Activated CD4-positive, alpha-beta T cell treated with anti-CD3 and anti-CD28 coated beads, Interleukin-2, Interleukin-4, amounts not matched to agents 100 ng/mL and 50 ng/mL, durations not matched to agents 16 hours and 8 hours (primary cell): ENCODE data around the gene ZNF609.

ENCODE experiments used
- DNase-seq: peaks from one replicate; pipeline ENCODE4 v3.0.0-alpha.2; 2020; ENCODE audit warnings: low spot score

The ZNF609 gene

DNA sequence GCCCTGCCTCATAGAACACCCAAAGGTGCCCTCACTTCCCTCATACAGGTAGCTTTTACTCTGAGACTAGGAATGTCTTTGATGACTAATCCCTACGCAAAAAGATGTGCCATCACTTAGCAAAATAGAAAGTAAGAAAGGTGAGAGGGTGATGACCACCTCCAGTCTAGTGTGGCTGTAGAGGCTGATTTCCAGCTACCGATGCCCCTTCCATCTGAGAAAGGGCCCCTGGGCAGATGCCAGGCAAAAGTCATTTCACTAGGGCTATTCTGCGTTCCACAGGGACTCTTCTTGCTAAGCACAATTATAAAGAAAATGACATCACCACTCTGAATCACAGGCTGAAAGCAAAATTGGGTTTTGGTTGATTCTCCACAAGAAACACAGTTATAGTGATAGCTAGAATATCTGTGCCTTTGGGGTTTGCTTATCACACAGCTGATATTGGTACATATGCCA, 237.6 kb downstream of the ZNF609 start:
- peak; percentile 52 for DNase-seq

DNA sequence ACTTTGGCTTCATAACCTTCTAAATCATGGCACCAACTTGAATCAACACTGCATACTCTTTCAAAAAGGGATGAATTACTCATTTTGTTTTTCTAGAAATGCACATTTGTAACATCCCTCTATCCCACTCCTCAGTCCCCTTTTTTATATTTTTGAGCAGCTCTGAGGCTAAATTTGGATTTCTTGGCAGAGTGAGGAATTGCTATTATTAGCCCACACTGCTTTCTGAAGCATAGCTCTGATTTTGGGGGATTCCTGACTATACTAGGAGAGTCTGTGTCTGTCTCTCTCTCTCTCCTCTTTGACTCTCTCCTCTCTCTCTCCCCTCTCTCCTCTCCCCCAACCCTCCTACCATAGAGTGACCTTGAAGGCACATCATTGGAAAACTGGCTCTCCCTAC, 238.4 kb downstream of the ZNF609 start:
- no peak for DNase-seq

DNA sequence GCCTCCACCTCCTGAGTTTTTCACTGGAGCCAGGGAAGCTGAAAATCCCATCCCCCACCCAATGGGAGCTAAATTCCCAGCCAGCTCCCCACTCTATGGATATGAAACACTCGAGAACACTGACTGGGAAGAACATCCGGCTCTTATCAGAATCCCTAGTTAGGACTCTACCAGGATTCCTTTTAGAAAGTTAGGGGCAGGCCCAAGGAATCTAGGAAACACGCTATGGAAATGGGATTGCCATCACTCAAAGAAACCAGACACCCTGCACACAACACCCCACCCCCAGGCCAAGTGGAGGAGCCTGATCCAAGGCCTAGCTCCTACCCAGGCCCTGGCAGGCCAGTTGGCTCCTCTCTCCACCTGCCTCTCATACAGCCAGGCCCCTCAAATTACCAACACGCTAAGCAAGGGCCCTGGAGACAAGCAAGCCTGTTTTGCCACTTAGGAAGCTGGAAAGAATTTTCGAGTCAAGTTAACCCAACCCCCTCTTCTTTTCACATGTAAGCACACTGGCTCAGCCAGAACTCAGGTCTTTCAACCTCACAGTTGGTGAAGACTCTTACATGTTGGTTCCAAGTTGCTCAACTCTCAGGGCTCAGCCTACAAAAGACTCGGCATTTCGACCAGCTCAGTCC, 239.5 kb downstream of the ZNF609 start:
- DNase-seq, result no peak

DNA sequence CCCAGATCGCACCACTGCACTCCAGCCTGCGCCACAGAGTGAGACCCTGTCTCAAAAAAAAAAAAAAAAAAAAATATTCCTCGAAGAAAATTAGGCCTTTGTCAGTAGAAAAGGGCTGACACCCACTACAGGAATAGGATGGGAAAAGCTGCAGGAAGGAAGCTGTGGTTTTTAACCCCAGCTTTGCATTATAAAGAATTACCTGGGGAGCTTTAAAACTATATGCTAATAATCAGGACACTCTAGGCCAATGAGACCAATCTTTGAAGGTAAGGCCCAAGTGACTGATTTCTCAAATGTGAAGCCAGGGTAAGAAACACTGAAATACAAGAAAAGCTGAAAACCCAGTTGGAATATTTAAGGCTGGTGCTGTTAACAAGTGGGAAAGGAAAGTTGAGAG, 240.7 kb downstream of the ZNF609 start:
- no peak for DNase-seq

DNA sequence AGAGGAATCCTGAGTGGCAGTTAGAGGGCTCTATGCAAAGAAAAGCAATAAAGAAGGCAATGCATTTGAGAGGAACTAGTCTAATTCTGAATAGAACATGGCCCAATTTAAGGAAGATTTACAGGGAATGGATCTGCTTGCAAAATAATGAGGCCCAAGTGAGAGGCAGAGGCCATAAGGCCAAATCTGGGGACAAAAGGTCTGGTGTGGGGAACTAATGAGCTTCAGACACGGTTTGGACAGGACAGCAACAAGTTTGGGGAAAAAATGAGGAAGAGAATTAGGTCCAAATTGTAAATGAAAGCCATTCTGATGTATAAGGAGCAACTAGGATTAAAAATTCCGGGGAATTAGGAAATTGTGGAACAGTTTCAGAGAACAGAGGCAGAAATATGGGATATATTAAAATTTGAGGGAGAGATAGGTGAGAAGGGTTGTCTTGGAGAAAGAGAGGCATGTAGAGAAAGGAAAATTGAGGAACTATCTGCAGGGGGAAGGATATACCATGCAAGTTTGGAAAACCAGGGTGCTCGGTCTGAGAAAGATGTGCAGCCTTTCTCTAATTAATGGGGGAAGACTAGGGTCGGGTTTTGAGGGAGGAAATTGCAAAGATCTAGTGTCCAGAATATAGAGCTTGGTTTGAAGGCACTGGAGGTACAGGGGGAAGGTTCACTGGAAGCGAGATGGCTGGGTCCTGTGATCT, 241.3 kb downstream of the ZNF609 start:
- no peak for DNase-seq

DNA sequence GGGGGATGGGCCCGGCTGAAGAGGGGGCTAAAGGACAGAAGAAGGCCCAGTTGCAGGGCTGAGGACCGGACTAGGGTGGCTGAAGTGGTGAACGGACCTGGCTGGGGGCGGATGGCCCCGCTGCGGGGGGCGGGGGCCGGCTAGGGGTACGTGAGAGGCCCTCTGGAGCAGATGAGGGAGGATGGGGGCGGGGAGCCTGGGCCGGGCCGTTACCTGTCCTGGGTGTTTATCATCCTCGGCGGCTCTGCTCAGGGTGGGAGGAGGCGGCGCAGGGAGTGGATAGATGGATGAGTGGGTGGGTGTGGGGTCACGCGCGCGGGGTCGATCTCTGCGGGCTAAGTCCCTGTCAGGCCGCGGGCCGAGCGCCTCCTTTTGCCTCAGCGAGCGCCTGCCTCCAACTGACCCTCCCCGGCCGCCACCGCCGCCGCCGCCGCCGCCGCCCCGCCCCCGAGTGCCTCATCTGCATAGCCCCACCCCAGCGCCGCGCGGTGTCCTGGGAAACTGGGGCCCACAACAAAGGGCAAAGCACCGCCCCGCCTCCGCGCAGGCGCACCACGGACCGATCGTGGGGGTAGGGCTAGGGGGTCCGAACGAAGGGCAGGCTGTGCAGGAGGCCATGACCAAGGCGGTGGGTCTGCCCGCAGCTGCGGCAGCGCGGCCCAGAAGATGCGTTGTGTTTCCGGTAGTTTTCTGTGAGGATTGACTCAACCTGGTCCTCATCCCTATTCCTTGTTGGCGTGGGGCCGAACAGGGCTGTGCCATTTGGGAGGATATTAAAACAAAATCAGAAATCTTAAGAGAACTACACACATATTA, 242.6 kb downstream of the ZNF609 start:
- peak; percentile 96 for DNase-seq

DNA sequence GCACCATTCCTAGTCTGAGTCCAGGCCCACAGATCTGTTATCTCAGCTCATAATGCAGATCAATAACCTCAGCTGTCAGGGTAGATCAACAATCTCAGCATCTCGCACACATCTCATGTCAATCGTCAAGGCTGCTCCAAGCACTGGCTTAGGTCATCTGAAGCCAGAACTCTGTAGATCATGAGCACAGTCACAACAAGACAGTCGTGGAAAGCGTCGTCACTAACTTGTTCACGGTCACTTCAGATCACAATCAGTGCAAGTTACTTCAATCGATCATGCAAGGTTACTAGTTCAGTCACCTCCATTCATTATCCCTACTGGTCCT, 243.2 kb downstream of the ZNF609 start:
- DNase-seq, result no peak

DNA sequence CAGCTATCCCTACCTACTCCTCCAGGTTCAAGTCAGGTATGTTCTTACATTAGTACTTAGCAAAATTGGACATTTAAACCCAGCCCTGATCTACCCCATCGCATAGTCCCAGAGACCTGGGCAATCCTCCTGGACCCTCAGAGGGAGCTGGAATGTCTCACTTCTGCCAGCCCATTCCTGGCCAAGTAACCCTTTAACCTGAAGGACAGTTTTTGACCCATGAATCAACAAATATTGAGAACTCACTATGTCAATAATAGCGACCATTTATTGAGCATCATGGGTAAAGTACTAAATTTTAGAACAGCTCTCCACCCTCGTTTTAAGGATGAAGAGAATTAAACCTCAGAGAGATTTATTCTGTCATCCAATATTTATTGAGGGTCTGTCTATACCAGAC, 244.6 kb downstream of the ZNF609 start:
- DNase-seq, result no peak

DNA sequence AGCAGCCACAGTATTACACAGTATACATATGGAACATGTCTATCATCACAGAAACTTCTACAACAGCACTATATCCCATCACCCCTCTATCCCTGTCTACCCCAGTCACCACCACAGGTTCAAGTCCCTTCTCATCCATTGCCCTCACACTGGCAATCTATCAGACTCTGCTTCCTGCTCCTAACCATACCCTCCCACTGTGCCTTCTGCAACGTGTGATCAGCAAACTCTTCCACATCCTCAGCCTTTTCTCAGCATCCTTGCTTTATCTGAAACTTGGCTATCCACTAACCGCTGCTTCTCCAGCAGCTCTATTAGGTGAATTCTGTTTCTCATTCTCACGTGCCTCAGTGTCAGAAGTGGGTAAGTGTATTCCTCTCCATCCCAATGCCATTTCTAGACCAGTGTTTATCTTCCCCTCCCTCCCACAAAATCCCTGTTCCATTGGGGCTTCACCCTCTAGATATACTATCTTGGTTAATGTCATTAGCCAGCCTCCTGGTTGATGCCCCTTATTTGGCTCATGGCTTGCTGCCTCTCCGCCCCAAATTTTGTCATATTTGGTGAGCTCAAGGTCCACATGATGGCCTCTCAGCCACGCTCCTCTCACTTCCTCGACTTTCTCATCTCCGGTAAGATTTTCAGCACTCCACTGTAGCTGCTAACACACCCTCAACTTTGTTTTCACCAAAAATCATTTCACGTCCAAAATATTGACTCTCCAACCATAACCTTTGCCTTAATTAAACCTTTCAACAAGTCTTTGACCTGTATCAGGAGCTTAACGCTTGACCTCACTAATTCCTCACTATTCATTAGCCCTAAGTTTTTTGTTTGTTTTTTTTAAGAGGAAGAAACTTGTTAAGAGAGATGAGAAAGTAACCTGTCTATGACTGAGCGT, 245.9 kb downstream of the ZNF609 start:
- no peak for DNase-seq

DNA sequence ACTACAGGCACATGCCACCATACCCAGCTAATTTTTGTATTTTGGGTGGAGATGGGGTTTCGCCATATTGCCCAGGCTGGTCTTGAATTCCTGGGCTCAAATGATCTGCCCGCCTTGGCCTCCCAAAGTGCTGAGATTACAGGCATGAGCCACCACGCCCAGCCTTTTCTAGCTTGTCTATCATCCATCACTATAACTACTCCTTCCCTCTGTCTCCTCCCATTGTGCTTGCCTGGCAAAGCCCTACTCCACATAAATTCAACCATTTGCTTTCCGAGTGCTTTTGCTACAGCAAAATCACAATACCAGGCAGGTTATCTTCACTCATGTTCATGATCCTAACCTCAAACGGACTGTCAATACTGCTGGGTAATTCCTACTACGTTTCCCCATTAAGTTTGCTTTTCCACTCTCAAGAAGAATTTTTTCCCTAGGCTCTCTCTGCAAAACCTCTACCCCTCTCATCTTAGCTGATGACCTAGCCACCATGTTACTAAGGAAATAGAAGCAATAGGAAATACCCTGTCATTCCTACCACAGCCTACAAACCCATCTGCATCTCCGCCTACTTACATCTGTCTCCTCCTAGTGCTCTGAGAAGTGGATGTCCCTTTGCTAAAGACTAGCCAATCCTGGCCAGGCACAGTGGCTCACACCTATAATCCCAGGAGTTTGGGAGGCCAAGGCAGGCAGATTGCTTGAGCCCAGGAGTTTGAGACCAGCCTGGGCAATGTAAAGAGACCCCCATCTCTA, 250.5 kb downstream of the ZNF609 start:
- DNase-seq, result no peak

DNA sequence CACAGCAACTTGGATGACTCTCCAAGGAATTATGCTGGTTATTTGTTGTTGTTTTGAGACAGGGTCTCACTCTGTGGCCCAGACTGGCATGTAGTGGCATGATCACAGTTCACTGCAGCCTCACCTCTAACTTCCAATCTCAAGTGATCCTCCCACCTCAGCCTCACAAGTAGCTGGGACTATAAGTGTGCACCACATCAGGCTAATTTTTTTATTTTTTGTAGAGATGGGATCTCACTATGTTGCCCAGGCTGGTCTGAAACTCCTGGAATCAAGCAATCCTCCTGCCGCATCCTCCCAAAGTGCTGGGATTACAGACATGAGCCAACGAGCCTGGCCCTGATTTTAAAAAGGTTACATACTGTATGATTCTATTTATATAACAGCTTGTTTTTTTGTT, 252.0 kb downstream of the ZNF609 start:
- no peak for DNase-seq

DNA sequence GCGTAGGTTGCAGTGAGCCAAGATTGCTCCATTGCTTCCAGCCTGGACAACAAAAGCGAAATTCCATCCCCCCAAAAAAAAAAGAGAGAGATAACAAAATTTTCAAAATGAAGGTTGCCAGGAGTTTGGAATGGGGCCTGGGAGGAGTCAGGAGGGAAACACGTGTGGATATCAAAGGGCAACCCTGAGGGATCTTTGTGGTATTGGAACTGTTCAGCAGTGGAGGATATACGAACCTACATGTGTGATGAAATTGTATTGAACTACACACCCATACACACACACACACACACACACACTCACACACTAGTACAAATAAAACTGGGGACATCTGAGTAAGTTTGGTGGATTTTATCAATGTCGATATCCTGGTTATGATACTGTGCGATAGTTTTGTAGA, 253.2 kb downstream of the ZNF609 start:
- DNase-seq, result no peak

DNA sequence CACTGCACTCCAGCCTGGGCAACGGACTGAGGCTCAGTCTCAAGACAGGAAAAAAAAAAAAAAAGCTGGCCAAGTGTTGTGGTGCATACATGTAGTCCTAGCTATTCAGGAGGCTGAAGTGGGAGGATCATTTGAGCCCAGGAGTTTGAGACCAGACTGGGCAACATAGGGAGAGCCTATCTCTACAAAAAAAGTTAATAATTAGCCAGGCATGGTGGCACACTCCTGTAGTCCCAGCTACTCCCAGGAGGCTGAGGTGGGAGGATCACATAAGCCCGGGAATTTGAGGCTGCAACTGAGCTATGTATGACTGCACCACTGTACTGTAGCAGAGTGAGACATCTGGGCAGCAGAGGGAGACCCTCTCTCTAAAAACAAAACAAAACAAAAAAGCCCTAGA, 256.1 kb downstream of the ZNF609 start:
- DNase-seq, result no peak

DNA sequence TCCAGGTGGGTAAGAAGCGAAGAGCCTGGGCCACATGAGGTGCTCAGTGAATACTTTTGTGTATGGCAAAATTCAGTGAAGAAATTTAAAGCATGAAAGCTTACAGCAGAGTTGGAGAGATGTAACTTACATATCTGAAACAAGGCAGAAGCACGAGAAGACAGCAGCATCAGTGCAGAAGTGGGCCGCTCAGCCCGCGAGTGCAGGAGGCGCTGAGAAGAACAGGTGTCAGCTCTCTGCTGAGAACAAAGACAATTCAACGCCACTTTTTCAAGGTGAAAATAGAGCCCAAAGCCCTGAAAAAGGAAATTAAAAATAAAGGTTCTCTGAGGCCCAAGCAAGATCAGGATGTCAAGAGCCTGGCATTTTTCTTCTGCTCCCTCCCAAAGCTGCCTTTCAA, 256.8 kb downstream of the ZNF609 start:
- no peak for DNase-seq

DNA sequence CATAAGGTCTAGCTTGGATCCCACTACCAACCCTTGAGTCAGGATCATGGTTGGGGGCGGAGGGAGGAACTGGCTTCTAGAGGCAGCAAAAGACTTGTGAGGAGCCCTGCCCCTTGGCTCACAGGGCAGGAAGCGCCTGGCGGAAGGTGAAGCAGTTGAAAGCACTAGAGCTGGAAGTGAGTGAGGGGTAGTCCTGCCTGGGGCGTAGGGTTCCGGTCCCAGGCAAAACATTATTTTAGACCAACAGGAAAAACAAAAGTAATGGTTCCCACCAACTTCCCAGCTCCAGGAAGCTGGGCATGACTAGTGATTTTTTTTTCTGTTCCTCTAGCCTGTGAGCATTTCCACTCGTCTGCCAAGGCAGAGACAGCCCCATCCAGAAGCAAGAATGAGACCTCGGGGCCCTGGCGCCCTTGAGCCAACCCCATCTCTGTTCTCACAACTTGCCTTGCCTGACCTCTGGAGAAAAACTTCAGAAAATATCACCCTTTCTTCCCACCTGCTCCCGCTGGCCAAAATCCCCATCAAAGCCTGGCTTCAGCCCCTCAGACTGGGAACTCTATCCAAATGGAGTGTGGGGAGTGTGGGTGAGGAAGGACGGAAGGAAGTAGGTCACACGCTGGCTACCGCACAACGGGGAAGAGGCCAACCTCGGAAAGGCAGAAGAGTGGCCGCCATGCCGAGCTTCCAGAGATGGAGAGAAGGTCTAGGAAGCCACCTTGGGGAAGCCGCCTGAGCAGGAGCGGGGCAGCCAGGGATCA, 257.5 kb downstream of the ZNF609 start:
- DNase-seq, result no peak

DNA sequence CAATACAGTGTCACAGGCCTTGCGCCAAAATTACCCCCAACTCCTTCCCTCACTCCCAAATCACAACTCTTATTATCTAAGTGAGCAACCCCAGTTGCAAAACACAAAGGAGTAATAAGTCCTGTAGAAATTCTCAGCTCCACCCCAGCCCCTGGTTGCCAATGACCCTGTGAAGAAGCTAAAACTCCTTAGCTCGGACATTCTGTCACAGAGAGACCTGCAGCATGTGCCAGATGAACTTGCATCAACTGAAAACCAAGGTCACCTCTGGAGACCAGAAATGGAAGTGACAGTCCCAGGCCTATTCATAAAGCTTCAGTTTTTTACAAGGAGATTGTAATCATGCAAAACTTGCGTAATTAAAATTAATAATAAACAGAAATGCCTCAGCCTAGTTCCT, 259.8 kb downstream of the ZNF609 start:
- no peak for DNase-seq

DNA sequence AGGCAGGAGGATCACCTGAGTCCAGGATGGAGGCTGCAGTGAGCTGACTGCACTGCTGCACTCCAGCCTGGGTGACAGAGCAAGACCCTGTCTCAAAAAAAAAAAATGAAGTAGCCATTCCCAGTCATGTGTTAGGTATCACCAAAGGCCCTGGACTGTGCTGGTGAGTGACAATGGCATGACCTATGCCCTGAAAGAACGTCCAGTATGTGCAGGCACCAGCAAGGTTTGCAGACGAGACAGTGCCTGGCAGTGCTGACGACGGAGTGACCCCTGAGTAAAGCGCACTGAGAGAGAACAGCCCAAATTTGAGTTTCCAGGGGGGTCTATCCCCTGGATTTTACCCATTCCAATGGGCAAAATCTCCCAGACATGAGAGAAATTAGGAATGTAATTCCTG, 269.8 kb downstream of the ZNF609 start:
- no peak for DNase-seq

DNA sequence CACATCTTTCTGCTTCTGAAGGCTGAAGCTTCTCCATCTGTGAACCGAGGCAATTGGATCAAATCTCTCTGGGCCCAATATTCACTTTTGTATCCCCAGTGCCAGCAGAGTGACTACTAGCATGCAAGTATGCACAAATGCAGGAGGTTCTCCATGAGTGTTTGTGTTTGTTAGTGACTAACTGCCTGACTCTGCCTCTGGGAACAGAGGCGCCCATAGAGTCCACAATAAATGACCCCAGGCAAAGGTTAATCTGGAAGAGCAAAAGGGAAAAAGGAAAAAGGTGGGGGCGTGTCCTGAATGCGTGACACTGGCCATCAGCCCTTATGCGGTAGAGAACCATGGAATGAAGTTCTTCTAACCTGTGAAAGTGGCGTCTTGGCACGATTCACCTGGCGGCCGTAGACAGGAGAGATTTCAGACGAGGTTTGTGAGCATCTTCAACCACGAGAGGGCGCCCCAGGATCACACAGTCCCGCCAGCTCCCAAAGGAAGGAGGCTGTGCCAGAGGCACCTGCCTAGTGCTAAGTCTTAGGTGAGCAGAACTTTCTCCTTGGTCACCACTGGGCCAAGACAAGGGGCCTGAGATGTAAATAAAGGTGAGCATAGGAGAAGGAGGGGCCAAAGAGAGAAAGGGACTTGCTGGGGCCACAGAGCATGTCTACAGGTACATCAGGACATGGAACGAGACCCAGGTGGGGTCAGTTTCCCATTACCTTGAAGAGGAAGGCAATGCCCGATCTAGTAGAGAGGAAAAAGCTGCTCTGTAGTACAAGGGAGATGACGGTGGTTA, 270.8 kb downstream of the ZNF609 start:
- peak; percentile 85 for DNase-seq

DNA sequence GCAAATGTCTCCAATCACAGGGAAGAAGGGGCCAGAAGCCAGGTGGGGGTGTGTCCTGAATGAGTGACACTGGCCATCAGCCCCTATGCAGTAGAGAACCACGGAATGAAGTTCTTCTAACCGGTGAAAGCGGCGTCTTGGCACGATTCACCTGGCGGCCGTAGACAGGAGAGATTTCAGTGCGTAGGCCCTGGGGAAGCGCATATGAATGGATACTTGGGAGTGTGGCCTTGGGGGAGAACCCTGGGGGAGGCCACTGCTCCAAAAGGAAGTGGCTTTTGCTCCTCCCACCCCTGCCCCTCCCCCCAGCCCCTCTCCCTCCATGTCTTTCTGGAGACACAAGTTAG, 271.4 kb downstream of the ZNF609 start:
- no peak for DNase-seq
